K562 (cell line): ENCODE measurements around the gene EPSTI1. TPM values are rescaled to one million over a fixed set of nuclear protein-coding genes. Genes with fewer than 3 reads are reported as not detected.
A peak's percentile ranks its signal among the peaks of the same experiment; 100 is the strongest.

Experiments
- ATAC-seq: fragments of 200-7000 bp; cut with Tn5 transposase; 3 replicates; pipeline ENCODE4 v1.9.1; 2020; ENCODE audit warnings: moderate library complexity
- BruUV-seq: library from RNA; stranded (reverse); fragments of 400-500 nt; replicated peaks from 2 replicates; lab custom pipeline; 2021; lab: Mats Ljungman, UMichigan
- CTCF ChIA-PET: fragments of 300-600 bp; formaldehyde crosslinking; extraction: SDS; loops from one replicate; lab custom pipeline; 2021; ENCODE audit warnings: low intra/inter-chr PET ratio; lab: Yijun Ruan, JAX
- POLR2A ChIA-PET: fragments of 300-600, 350-650 bp; sonication (Branson Sonifier 250); formaldehyde crosslinking; extraction: SDS; loops from one replicate; lab custom pipeline; 2021; ENCODE audit warnings: antibody characterized with exemption, inconsistent platforms; lab: Yijun Ruan, JAX
- DNase-seq, 4 experiments: peaks; one replicate each; pipeline versions ENCODE4 v3.0.0 to v3.0.0-alpha.2; 2011 to 2018; ENCODE audit warnings: low spot score in 3 of 4, mixed read lengths in 3 of 4; ENCODE audit errors: extremely low read depth in 1 of 4
- FAIRE-seq: peaks from 2 replicates; lab custom pipeline; 2011; peaks lifted over from hg19 to GRCh38; lab: Jason Lieb, UNC
- H2AFZ ChIP-seq: 2 replicates; pipeline ENCODE4 v1.6.0; 2011; ENCODE audit warnings: low read depth, low read length, control low read depth, inconsistent platforms
- H3K27ac ChIP-seq: fragments of 200-600 bp; 3 replicates; pipeline ENCODE4 v1.8.0; 2011; ENCODE audit warnings: low read depth, mild to moderate bottlenecking, control low read depth, inconsistent platforms, low read length, moderate library complexity, mixed read lengths; ENCODE audit errors: extremely low read depth
- H3K27me3 ChIP-seq, 2 experiments: fragments of 300-600 bp in 1 of 2; 2 replicates in 1 of 2; 3 replicates in 1 of 2; pipeline versions ENCODE4 v1.6.0 to v1.8.0; 2011; ENCODE audit warnings: inconsistent platforms in 2 of 2, low read length in 2 of 2, mild to moderate bottlenecking in 1 of 2, mixed read lengths in 1 of 2, moderate library complexity in 1 of 2; ENCODE audit not compliant: control insufficient read depth in 2 of 2, insufficient read depth in 2 of 2
- H3K36me3 ChIP-seq: fragments of 300-600 bp; 3 replicates; pipeline ENCODE4 v1.8.0; 2011; ENCODE audit warnings: mild to moderate bottlenecking, low read length, inconsistent platforms; ENCODE audit not compliant: control insufficient read depth, insufficient read depth
- H3K4me1 ChIP-seq, 2 experiments: fragments of 200-600 bp in 1 of 2; replicated peaks in 1 of 2; 2 replicates in 1 of 2; 3 replicates in 1 of 2; pipeline versions ENCODE4 v1.5.1 to v1.8.0; 2011; ENCODE audit warnings: inconsistent platforms in 2 of 2, low read length in 2 of 2, mild to moderate bottlenecking in 1 of 2, mixed read lengths in 1 of 2, moderate library complexity in 1 of 2; ENCODE audit not compliant: control insufficient read depth in 2 of 2, insufficient read depth in 2 of 2
- H3K4me2 ChIP-seq: 2 replicates; pipeline ENCODE4 v1.6.1; 2011; ENCODE audit warnings: low read length, control low read depth, inconsistent platforms, mixed read lengths; ENCODE audit not compliant: insufficient read depth
- H3K4me3 ChIP-seq: fragments of 200-600 bp; sonication (generic), shearing (Covaris generic); 2 replicates; pipeline ENCODE4 v1.5.1; 2016; ENCODE audit warnings: control low read depth, inconsistent platforms
- H3K79me2 ChIP-seq: fragments of 200-600 bp; 3 replicates; pipeline ENCODE4 v1.8.0; 2011; ENCODE audit warnings: low read length, inconsistent platforms; ENCODE audit not compliant: control insufficient read depth, insufficient read depth
- H3K9ac ChIP-seq, 2 experiments: 2 replicates each; pipeline versions ENCODE4 v1.6.0 to v1.6.1; 2011; ENCODE audit warnings: low read depth in 2 of 2, low read length in 2 of 2, control low read depth in 1 of 2, inconsistent platforms in 1 of 2, mild to moderate bottlenecking in 1 of 2, mixed read lengths in 1 of 2; ENCODE audit not compliant: insufficient read depth in 1 of 2
- H3K9me1 ChIP-seq: one replicate; pipeline ENCODE4 v1.6.0; 2011; ENCODE audit warnings: inconsistent platforms, mild to moderate bottlenecking, low read length, moderate library complexity; ENCODE audit not compliant: control insufficient read depth, insufficient read depth
- H3K9me3 ChIP-seq: replicated peaks from 2 replicates; pipeline ENCODE4 v1.5.1; 2011; ENCODE audit warnings: low read depth, low read length, inconsistent platforms; ENCODE audit not compliant: control insufficient read depth, insufficient read depth
- H4K20me1 ChIP-seq: replicated peaks from 2 replicates; pipeline ENCODE4 v1.6.1; 2011; ENCODE audit warnings: low read length, inconsistent platforms, mixed read lengths; ENCODE audit not compliant: control insufficient read depth, insufficient read depth
- CBX2 ChIP-seq: fragments of 200-600 bp; sonication (generic); IDR thresholded peaks from one replicate; pipeline ENCODE4 v1.6.1; 2012; ENCODE audit warnings: mild to moderate bottlenecking, low read length, inconsistent platforms; ENCODE audit not compliant: insufficient read depth, poor library complexity, severe bottlenecking
- GTF2B ChIP-seq: IDR thresholded peaks from 2 replicates; pipeline ENCODE4 v1.6.1; 2011; ENCODE audit not compliant: insufficient read length; ENCODE audit errors: extremely low read depth
- HOXB6 ChIP-seq: fragments of 250-450 bp; sonication (Bioruptor Pico); IDR thresholded peaks from 2 replicates; pipeline ENCODE4 v1.5.1; 2022; ENCODE audit warnings: mild to moderate bottlenecking, borderline replicate concordance
- HSF4 ChIP-seq: fragments of 250-450 bp; sonication (Bioruptor Pico); IDR thresholded peaks from 2 replicates; pipeline ENCODE4 v2.1.2; 2022; ENCODE audit warnings: mild to moderate bottlenecking, moderate library complexity, borderline replicate concordance
- NELFE ChIP-seq: IDR thresholded peaks from 2 replicates; pipeline ENCODE4 v1.6.1; 2011; ENCODE audit warnings: mild to moderate bottlenecking; ENCODE audit not compliant: insufficient read depth, insufficient read length
- NR2C2 ChIP-seq, 2 experiments: fragments of 200-800 bp in 1 of 2; sonication (Bioruptor generic) in 1 of 2; sonication (generic) in 1 of 2; formaldehyde crosslinking in 1 of 2; IDR thresholded peaks; 2 replicates each; pipeline versions ENCODE4 v1.6.1 to v1.8.0; 2016 to 2022; ENCODE audit warnings: mild to moderate bottlenecking in 1 of 2, missing compliant biosample characterization in 1 of 2, missing genetic modification characterization in 1 of 2, missing genetic modification reagents in 1 of 2
- NUFIP1 ChIP-seq: fragments of 450-650 bp; IDR thresholded peaks from 2 replicates; pipeline ENCODE4 v1.6.1; 2018; ENCODE audit not compliant: partially characterized antibody
- RBM25 ChIP-seq: fragments of 200-400 bp; formaldehyde crosslinking; IDR thresholded peaks from 2 replicates; pipeline ENCODE4 v1.6.1; 2018; ENCODE audit warnings: low read length, low read depth, moderate library complexity; ENCODE audit not compliant: severe bottlenecking
- SAFB2 ChIP-seq: fragments of 200-400 bp; formaldehyde crosslinking; IDR thresholded peaks from 2 replicates; pipeline ENCODE4 v1.6.1; 2018; ENCODE audit warnings: borderline replicate concordance, low read length, low read depth, moderate library complexity; ENCODE audit not compliant: severe bottlenecking
- TAF1 ChIP-seq: IDR thresholded peaks from 2 replicates; pipeline ENCODE4 v1.6.1; 2011; ENCODE audit warnings: mild to moderate bottlenecking, low read length, moderate library complexity; ENCODE audit not compliant: insufficient read depth, control insufficient read depth, severe bottlenecking; ENCODE audit errors: extremely low read depth
- TAF7 ChIP-seq: fragments of 450-650 bp; IDR thresholded peaks from 2 replicates; pipeline ENCODE4 v1.6.1; 2016; ENCODE audit warnings: missing genetic modification characterization, missing compliant biosample characterization
- ZC3H8 ChIP-seq: fragments of 450-650 bp; IDR thresholded peaks from 2 replicates; pipeline ENCODE4 v1.6.1; 2017
- ZNF133 ChIP-seq: fragments of 250-450 bp; sonication (Bioruptor Pico); IDR thresholded peaks from 2 replicates; pipeline ENCODE4 v1.4.0; 2020; ENCODE audit warnings: mild to moderate bottlenecking
- ZNF282 ChIP-seq: sonication (generic); formaldehyde crosslinking; IDR thresholded peaks from 2 replicates; pipeline ENCODE4 v1.8.1; 2023; ENCODE audit warnings: missing genetic modification reagents
- ZNF347 ChIP-seq: fragments of 450-650 bp; formaldehyde crosslinking; IDR thresholded peaks from 2 replicates; pipeline ENCODE4 v1.4.0; 2020; ENCODE audit warnings: low read depth, mild to moderate bottlenecking, moderate library complexity
- WGBS: fragments of 100-300 bp; shearing (Covaris generic); methylation state at CpG from one replicate; pipeline ENCODE4 v1.1.6; 2016; ENCODE audit warnings: low coverage, mixed read lengths; ENCODE audit not compliant: insufficient coverage; ENCODE audit errors: missing lambda C conversion rate; 5-methylcytosine and 5-hydroxymethylcytosine counted together
- in situ Hi-C: fragments of 300-500 bp; cut with MboI; formaldehyde crosslinking; loops from 4 replicates; pipeline ENCODE4 v1.15.0; 2018; ENCODE audit warnings: inconsistent platforms, mixed read lengths
- intact Hi-C: fragments of 100-400 bp; cut with micrococcal nuclease; formaldehyde crosslinking; loops from 2 replicates; pipeline ENCODE4 v1.14.2; 2022
- polyA plus RNA-seq, 8 experiments: library from polyadenylated mRNA; depleted of rRNA in 4 of 8; stranded (reverse) in 5 of 8; unstranded in 3 of 8; fragments of >200 nt; fragmentation: Nextera tagmentation in 2 of 8; fragmentation: Illumina TruSeq in 1 of 8; extraction: Ambion mirVana in 2 of 8; extraction: Trizol in 1 of 8; gene quantifications; 2 replicates each; pipeline versions ENCODE4 v1.2.1 to v1.2.3, GENCODE V29; 2011 to 2014; ENCODE audit warnings: inconsistent platforms in 1 of 8, missing spikeins in 1 of 8
- total RNA-seq, 7 experiments: library from RNA; depleted of rRNA in 6 of 7; stranded (reverse); fragments of >200 nt in 6 of 7; fragmentation: Illumina TruSeq in 2 of 7; extraction: Trizol in 2 of 7; gene quantifications; 2 replicates each; pipeline versions ENCODE4 v1.2.1 to v1.2.3, GENCODE V29; 2011 to 2021; ENCODE audit warnings: low replicate concordance in 1 of 7

The EPSTI1 gene
- total and polyA plus RNA-seq, 9 of the 15 experiments (the other 6 are each of a cell fraction or from before 2014, with no cell fraction given): 0.18 to 1.0 TPM; not detected in 7

GRCh38 chr13:42977219-42977659 lies 14.8 kb downstream of the EPSTI1 start:
- Histone ChIP-seq H3K9me3 (no peaks in the 10 kb centered on the region), H3K27ac (no peak overlapping the region), H3K79me2 (no peaks in the 10 kb centered on the region), H4K20me1 (no peaks in the 10 kb centered on the region), H3K4me3 (no peak overlapping the region), H2AFZ (no peak overlapping the region), H3K27me3 (no peaks in the 10 kb centered on the region), H3K4me2 (no peak overlapping the region), H3K36me3 (no peaks in the 10 kb centered on the region), H3K4me1 (no peaks in the 10 kb centered on the region), H3K9me1 (no peaks in the 10 kb centered on the region), H3K9ac (no peak overlapping the region)
- 0% methylated on average over 1 of the region's 1 CpG for WGBS
- POLR2A ChIA-PET: no interaction called here
- BruUV-seq: no TSS peak
- CTCF ChIA-PET: no interaction called here
- DNase-seq (no peak), FAIRE-seq (no peak), ATAC-seq (no peak)
- in situ Hi-C loops (no loop called here), intact Hi-C loops (no loop called here)
- TF ChIP-seq ZNF347 (CRISPR knock-in tag) (no peak), HSF4 (CRISPR knock-in tag) (no peak), HOXB6 (CRISPR knock-in tag) (no peak), RBM25 (peak; percentile 82), CBX2 (no peak)

GRCh38 chr13:42976066-42976465 lies 16.0 kb downstream of the EPSTI1 start:
- POLR2A ChIA-PET: no interaction called here
- H3K4me2 ChIP-seq: no peak overlapping the region
- FAIRE-seq: no peak
- TF ChIP-seq SAFB2: no peak
- TF ChIP-seq NR2C2 (CRISPR knock-in tag; IDR thresholded peaks at IDR 0.05): no peak
- TF ChIP-seq NR2C2 (tag; IDR thresholded peaks at IDR 0.05): no peak
- no peak for TF ChIP-seq ZC3H8
- no peak for TF ChIP-seq GTF2B
- TF ChIP-seq NUFIP1: no peak
- no peak for TF ChIP-seq ZNF282
- no peak for TF ChIP-seq TAF1
- TF ChIP-seq TAF7: no peak
- no peak for TF ChIP-seq ZNF133 (CRISPR knock-in tag)
- TF ChIP-seq NELFE: no peak

More at GRCh38 chr13:42976066-42976465, 16.0 kb downstream of the EPSTI1 start:
- in situ Hi-C loops: no loop called here
- CTCF ChIA-PET: no interaction called here
- DNase-seq: no peak
- no peaks in the 10 kb centered on the region for H3K36me3 ChIP-seq
- H3K4me1 ChIP-seq: no peaks in the 10 kb centered on the region
- no peaks in the 10 kb centered on the region for H3K9me1 ChIP-seq
- no peak for ATAC-seq
- H4K20me1 ChIP-seq: no peaks in the 10 kb centered on the region
- intact Hi-C loops: no loop called here
- H3K9ac ChIP-seq: no peak overlapping the region
- BruUV-seq: no TSS peak
- H3K4me3 ChIP-seq: no peak overlapping the region
- H3K9me3 ChIP-seq: no peaks in the 10 kb centered on the region
- H3K27ac ChIP-seq: no peak overlapping the region
- no peaks in the 10 kb centered on the region for H3K27me3 ChIP-seq
- no peak overlapping the region for H2AFZ ChIP-seq
- H3K79me2 ChIP-seq: no peaks in the 10 kb centered on the region
- WGBS: 0% methylated on average over 2 of the region's 3 CpGs
